ENCODE results near the gene RNF5.
A peak's percentile ranks its signal among the peaks of the same experiment; 100 is the strongest.
"Not testable (repeated sequence)": the region's sequence is repeated elsewhere in the genome, so short reads cannot be mapped to it uniquely, and the experiment has no call there.

Gene RNF5

DNA sequence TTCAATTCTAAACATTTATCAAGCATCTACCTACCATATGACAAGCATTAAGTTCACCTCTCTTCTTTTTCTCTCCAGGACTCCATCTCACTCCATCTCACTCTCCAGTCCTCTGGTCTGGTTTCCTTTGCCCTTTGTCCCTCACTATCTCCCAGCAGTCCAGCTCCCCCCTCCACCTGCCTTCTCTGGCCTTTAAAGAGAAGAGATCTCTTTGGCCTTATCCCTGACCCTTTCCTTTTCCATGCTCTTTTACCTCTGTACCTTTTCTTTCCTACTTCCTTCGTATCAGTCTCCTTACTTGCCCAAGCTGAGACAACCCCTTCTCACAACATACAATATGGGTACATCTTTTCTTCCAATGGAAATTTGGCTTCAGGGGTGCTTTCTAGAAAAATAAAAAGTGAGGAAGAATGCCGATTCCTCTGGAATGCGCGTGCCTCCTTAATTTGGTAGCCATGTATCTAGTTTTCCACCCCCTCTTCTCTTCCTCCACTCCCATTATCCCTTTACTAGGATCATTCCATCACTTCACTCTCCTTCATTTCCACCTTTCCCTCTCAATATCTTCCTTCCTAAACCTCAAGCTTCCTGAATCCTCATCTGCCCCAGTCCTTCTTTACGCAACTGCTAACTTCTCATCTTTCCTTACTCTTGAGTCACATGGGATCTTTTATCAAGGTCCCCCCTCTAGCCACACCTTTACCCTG is 1.6 kb upstream of the RNF5 start:
- Mint-ChIP-seq H3K4me3 (peak overlapping the region; percentile 91), H3K36me3 (ENCODE audit: low read depth) (peaks cover 44% of the 10 kb centered on the region), H3K9me3 (no peaks in the 10 kb centered on the region), H3K4me1 (ENCODE audit: low read depth) (peaks cover 75% of the 10 kb centered on the region), H3K27ac (peak overlapping the region; percentile 86), H3K27me3 (no peaks in the 10 kb centered on the region)
- intact Hi-C loops (cut with micrococcal nuclease), result loop anchor here (5.0 kb wide), 1 partner anchor 49 kb away; the partner anchor contains the start of gene ATF6B

GRCh38 chr6:32177183-32177787 is 920 bp upstream of the RNF5 start:
- H3K36me3 Mint-ChIP-seq (ENCODE audit: low read depth), result peaks cover 51% of the 10 kb centered on the region
- peak overlapping the region; percentile 86 for H3K27ac Mint-ChIP-seq
- intact Hi-C loops (cut with micrococcal nuclease), result loop anchor here (5.0 kb wide), 1 partner anchor 50 kb away; the partner anchor contains the start of gene ATF6B
- no peaks in the 10 kb centered on the region for H3K27me3 Mint-ChIP-seq
- H3K4me1 Mint-ChIP-seq (ENCODE audit: low read depth), result peaks cover 82% of the 10 kb centered on the region
- no peaks in the 10 kb centered on the region for H3K9me3 Mint-ChIP-seq
- peak overlapping the region; percentile 91 for H3K4me3 Mint-ChIP-seq

DNA sequence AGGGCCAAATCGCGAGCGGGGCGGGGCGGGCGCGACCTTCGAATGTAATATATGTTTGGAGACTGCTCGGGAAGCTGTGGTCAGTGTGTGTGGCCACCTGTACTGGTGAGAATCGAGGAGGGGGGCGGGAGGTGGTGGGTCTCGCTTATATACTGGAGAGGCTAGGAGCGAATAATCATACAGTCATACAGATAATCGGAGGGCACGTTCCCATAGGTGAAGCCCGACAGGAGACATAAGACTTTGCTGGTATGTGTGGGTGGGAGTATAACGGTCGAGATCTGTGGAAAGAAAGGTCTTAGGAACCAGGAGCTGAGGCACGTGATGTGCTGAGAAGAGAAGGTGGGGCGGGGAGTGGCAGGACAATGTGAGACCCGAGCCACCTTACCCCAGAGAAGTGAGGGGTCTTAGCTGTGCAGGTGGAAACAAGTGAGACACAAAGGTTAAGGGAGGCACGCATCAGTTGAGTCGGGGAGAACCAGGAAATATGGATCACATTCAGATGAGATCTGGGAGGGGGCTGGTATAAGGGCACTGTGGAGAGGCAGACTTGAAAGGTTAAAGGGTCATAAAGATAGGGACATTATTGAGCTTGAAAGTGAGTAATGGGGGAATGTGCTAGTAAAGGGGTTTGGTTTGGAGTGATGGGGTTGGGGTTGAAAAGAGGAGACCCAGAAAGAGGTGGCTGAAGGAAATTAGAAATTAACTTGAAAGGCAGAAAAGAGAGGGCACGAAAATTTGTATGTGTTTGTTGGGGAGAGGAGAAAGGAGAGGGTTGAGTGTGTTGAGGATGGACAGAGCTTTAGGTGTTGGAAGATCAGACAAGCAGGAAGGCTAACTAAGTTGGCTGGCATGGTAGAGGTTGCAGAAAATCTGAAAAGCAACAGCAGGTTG is 589 bp downstream of the RNF5 start:
- Mint-ChIP-seq H3K9me3 (no peaks in the 10 kb centered on the region), H3K36me3 (ENCODE audit: low read depth) (peaks cover 66% of the 10 kb centered on the region), H3K27me3 (no peaks in the 10 kb centered on the region), H3K4me1 (ENCODE audit: low read depth) (peaks cover 79% of the 10 kb centered on the region), H3K4me3 (peak overlapping the region; percentile 91), H3K27ac (peak overlapping the region; percentile 86)
- intact Hi-C loops (cut with micrococcal nuclease), result loop anchor here (1.0 to 5.0 kb wide), 2 partner anchors 17 to 51 kb away; partner anchors contain the start of gene ATF6B

DNA sequence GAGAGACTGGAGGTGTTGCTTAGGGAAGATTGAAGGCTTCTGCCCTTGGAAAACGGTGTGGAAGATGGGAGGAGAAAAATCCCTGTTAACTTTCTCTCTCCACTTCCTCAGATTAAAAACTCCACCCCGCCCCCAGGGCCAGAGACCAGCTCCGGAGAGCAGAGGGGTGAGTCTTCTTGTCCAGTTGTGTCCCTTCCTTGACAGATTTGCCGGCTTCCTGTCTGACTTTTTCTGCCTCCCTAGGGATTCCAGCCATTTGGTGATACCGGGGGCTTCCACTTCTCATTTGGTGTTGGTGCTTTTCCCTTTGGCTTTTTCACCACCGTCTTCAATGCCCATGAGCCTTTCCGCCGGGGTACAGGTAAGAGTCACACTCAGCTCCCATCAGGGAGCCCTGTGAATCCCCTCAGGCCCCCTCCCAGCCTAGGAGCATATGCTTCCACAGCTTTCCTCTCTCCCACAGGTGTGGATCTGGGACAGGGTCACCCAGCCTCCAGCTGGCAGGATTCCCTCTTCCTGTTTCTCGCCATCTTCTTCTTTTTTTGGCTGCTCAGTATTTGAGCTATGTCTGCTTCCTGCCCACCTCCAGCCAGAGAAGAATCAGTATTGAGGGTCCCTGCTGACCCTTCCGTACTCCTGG is 1.7 kb downstream of the RNF5 start:
- Mint-ChIP-seq H3K4me1 (ENCODE audit: low read depth) (peaks cover 75% of the 10 kb centered on the region), H3K27ac (peak overlapping the region; percentile 86), H3K36me3 (ENCODE audit: low read depth) (peaks cover 73% of the 10 kb centered on the region), H3K27me3 (no peaks in the 10 kb centered on the region), H3K4me3 (peak overlapping the region; percentile 91), H3K9me3 (no peaks in the 10 kb centered on the region)
- intact Hi-C loops (cut with micrococcal nuclease), result loop anchor here (5.0 kb wide), 1 partner anchor 53 kb away; the partner anchor contains the start of gene ATF6B

- H3K4me3 Mint-ChIP-seq, result no peak overlapping the region
- no peaks in the 10 kb centered on the region for H3K27me3 Mint-ChIP-seq
- intact Hi-C loops (cut with micrococcal nuclease), result no loop called here
- H3K36me3 Mint-ChIP-seq (ENCODE audit: low read depth), result peaks cover 76% of the 10 kb centered on the region
- no peaks in the 10 kb centered on the region for H3K9me3 Mint-ChIP-seq
- H3K27ac Mint-ChIP-seq, result peak overlapping the region; percentile 86
- peaks cover 74% of the 10 kb centered on the region for H3K4me1 Mint-ChIP-seq (ENCODE audit: low read depth)
Observed at GRCh38 chr6:32181148-32181702, 3.0 kb downstream of the RNF5 start.

GRCh38 chr6:32181915-32182529 is 3.8 kb downstream of the RNF5 start:
- H3K4me1 Mint-ChIP-seq (ENCODE audit: low read depth), result peaks cover 74% of the 10 kb centered on the region
- intact Hi-C loops (cut with micrococcal nuclease), result no loop called here
- H3K27me3 Mint-ChIP-seq, result no peaks in the 10 kb centered on the region
- peak overlapping the region; percentile 69 for H3K27ac Mint-ChIP-seq
- H3K9me3 Mint-ChIP-seq, result no peaks in the 10 kb centered on the region
- peaks cover 84% of the 10 kb centered on the region for H3K36me3 Mint-ChIP-seq (ENCODE audit: low read depth)
- no peak overlapping the region for H3K4me3 Mint-ChIP-seq

GRCh38 chr6:32182555-32182981 is 4.4 kb downstream of the RNF5 start:
- Mint-ChIP-seq H3K27me3 (no peaks in the 10 kb centered on the region), H3K36me3 (ENCODE audit: low read depth) (peaks cover 90% of the 10 kb centered on the region), H3K27ac (peak overlapping the region; percentile 69), H3K4me1 (ENCODE audit: low read depth) (peaks cover 77% of the 10 kb centered on the region), H3K4me3 (no peak overlapping the region), H3K9me3 (no peaks in the 10 kb centered on the region)
- intact Hi-C loops (cut with micrococcal nuclease), result no loop called here

- peaks cover 93% of the 10 kb centered on the region for H3K36me3 Mint-ChIP-seq (ENCODE audit: low read depth)
- H3K4me1 Mint-ChIP-seq (ENCODE audit: low read depth), result peaks cover 82% of the 10 kb centered on the region
- H3K4me3 Mint-ChIP-seq, result no peak overlapping the region
- H3K9me3 Mint-ChIP-seq, result no peaks in the 10 kb centered on the region
- intact Hi-C loops (cut with micrococcal nuclease), result no loop called here
- no peaks in the 10 kb centered on the region for H3K27me3 Mint-ChIP-seq
- peak overlapping the region; percentile 69 for H3K27ac Mint-ChIP-seq
Observed at GRCh38 chr6:32183030-32183429, 4.8 kb downstream of the RNF5 start.

DNA sequence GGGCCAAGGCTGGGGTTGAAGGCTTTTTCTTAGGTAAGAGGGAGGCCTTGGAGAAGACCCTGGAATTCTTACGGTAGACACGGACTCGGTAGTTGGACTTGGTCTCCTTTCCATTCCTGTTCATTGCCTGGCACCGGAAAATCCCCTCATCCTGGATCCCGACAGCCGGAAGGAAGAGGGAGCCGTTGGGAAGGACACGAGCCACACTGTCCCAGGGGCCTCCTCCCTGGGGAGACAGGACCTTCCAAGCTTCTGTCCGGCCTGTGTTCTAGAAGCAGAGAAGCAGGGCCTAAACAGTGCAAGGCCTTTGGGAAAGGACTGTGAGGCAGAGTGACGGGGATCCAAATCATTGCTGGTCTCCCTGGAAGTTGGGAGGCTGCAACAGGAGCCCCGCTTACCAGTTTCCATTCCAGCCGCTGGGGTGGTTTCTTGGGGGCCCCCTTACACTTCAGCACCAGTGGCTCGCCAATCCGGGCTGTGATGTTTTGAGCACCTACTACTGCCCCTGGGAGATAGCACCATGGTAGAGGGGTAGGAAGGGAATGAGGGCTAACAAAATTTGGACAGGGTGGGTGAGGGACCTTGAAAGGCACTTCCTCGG is 5.4 kb downstream of the RNF5 start:
- no peaks in the 10 kb centered on the region for H3K9me3 Mint-ChIP-seq
- no peak overlapping the region for H3K4me3 Mint-ChIP-seq
- peak overlapping the region; percentile 42 for H3K27ac Mint-ChIP-seq
- H3K36me3 Mint-ChIP-seq (ENCODE audit: low read depth), result peaks cover 93% of the 10 kb centered on the region
- intact Hi-C loops (cut with micrococcal nuclease), result no loop called here
- no peaks in the 10 kb centered on the region for H3K27me3 Mint-ChIP-seq
- peaks cover 84% of the 10 kb centered on the region for H3K4me1 Mint-ChIP-seq (ENCODE audit: low read depth)

- Mint-ChIP-seq H3K27me3 (no peaks in the 10 kb centered on the region), H3K9me3 (no peaks in the 10 kb centered on the region), H3K4me3 (no peak within 1 kb of the TSS), H3K4me1 (ENCODE audit: low read depth) (peaks cover 84% of the 10 kb centered on the region), H3K36me3 (ENCODE audit: low read depth) (peaks cover 93% of the 10 kb centered on the region), H3K27ac (peak within 1 kb of the TSS; percentile 69)
- intact Hi-C loops (cut with micrococcal nuclease), result no loop called here
Observed at GRCh38 chr6:32184084-32184640, 6.0 kb downstream of the RNF5 start, which contains the start of gene AGER. Gene AGER, minus strand, starts transcription at chr6:32184253. Its CDS starts 31 bp downstream, at chr6:32184222.

- peak overlapping the region; percentile 65 for H3K4me3 Mint-ChIP-seq
- H3K9me3 Mint-ChIP-seq; H3K27me3 Mint-ChIP-seq; intact Hi-C loops (cut with micrococcal nuclease): not testable (repeated sequence)
- H3K4me1 Mint-ChIP-seq (ENCODE audit: low read depth), result peaks cover 69% of the 10 kb centered on the region
- peak overlapping the region; percentile 93 for H3K27ac Mint-ChIP-seq
- peaks cover 90% of the 10 kb centered on the region for H3K36me3 Mint-ChIP-seq (ENCODE audit: low read depth)
Observed at GRCh38 chr6:32185681-32186131, 7.5 kb downstream of the RNF5 start.

- H3K36me3 Mint-ChIP-seq (ENCODE audit: low read depth), result peaks cover 90% of the 10 kb centered on the region
- intact Hi-C loops (cut with micrococcal nuclease); H3K27me3 Mint-ChIP-seq; H3K9me3 Mint-ChIP-seq: not testable (repeated sequence)
- peaks cover 69% of the 10 kb centered on the region for H3K4me1 Mint-ChIP-seq (ENCODE audit: low read depth)
- peak overlapping the region; percentile 95 for H3K4me3 Mint-ChIP-seq
- H3K27ac Mint-ChIP-seq, result peak overlapping the region; percentile 93
Observed at GRCh38 chr6:32186151-32186840, 8.1 kb downstream of the RNF5 start.

Measured in dendritic cell treated with granulocyte-macrophage colony-stimulating factor and Interleukin-4, amounts not matched to agents 40 ng/mL and 50 ng/mL, for 4 days (primary cell).